ENCODE measurements around the gene GRK1.

The GRK1 gene

GRCh38 chr13:113650731-113651148 lies 16.3 kb upstream of the GRK1 start:
- no peak for DNase-seq

DNA sequence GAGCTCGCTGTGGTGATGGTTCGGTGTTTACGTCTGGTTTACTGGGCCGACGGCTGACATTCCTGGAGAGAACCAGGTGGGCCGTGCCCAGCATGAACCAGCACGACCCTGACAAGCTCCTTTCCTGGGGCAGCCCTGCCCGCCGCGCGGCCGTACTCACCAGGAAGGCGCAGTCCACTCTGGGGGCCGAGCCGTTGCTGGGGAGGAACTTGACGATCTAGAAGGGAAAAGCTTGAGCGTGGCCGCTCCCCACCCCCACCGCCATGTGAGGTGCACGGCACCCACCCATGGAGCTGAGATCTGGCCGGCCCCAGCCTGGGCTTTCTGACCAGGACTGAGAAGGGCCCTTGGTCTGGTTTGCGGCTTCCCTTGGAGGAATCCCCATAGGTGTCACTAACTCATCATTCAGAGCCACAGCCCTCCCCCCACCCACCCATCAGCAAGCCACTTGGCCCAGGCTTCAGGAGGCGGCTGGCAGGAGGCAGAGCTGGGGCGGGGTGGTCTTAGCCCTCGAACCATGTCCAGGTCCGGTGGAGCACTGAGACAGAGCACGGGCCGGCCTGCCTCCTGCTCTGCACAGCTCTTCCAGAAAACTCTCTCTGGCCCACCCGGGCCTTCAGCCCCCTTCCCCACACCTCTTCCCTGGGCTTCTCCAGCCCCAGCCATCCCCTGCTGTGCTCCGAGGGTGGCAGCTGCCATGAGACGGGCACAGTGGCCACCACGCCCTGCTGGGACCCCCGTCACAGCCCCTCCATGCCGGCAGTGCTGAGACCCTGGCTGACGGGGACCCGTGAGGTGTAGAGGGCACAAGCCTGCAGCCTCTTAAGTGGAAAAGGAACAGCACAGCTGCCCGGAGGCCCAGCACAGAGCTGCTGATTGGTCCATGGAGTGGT lies 15.3 kb upstream of the GRK1 start:
- no peak for DNase-seq

DNA sequence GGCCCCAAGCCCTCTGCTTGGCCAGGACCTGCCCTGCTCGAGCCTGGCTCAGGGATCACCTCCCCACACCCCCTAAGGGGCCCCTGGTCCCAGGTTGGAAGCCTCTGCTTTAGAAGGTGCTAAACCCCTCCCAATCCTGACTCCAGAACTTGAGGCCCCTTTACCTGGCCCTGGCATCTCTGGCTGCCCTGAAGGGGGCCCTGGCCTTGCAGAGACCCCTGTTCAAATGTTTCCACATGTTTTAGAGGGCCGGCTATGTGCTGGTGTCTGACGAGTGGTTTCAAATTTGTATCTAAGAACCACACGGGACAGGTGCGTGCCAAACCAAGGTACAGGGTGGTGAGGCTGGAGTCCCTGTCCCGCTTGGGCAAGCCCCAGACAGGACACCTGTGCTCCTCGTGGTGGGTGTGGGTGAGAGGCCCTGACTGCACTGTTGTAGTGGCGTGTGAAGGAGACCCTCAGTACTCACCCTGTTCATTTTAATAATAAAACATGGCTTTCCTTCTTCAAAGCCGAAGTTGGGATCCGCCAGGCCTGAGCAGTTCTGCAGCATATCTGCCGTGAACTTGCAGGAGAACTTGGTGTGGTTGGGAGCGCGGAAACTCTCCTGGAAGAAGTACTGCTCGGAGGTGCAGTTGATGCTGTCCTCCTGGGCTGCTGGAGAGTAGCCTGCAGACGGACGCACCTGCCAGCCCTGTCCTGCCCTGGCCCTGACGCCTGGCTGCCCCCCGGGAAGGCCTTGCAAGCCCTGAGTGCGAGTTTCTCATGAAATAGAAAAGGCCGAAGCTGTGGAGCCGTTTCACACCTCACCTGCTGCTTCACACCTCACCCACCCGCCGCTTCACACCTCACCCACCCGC lies 14.4 kb upstream of the GRK1 start:
- DNase-seq = no peak

GRCh38 chr13:113653264-113654174 lies 13.5 kb upstream of the GRK1 start:
- DNase-seq = no peak

DNA sequence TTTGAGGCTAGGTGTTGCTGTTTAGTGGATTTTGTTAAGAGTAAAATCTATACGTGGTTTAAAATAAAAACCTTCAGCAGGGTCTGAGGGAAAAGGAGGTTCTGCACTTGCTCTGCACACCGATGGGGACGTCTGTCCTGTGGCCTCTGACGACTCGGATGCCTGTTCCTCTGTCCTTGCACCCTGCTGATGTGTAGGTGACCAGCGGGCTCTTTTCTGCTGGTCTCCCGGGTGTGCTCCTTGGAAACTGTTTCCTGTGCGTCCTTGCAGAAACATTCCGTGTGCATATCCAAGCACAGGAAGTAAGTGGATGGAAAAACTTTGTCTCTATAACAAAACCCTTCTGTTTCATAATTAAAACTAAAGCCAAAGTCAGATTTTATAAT lies 12.9 kb upstream of the GRK1 start:
- no peak for DNase-seq

- DNase-seq = no peak
Measured at GRCh38 chr13:113654591-113655345, 12.3 kb upstream of the GRK1 start.

DNA sequence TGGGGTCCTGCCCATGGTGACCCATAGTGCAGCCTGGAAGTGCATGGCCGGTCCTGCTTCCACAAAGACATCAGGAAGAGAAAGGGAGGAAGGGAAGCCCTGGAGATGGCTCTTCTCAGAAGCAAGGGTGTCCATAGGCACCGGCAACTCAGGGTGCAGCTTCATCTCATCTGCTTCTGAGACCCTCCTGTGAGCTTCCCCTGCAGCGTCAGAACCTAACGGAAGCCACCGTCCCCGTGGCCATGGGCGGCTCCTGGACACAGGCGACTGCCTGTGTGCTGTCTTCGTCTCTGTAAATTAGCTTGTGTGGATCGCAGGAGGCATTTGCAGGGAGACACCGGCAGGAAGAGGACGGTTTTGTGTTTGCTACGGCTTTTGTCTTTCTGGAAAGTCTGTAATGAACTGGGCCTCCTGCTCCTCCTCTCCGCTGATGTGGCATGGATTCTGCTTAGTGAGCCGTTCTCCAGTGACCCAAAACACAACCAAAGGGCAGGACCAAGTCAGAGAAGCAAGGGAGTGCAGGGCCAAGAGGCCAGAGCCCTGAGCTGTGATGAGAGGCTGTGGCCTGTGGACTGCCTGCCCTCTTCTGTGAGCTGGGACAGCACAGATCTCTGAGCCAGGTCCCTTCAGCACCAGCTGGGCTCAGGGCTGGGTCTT lies 11.5 kb upstream of the GRK1 start:
- DNase-seq = no peak

DNA sequence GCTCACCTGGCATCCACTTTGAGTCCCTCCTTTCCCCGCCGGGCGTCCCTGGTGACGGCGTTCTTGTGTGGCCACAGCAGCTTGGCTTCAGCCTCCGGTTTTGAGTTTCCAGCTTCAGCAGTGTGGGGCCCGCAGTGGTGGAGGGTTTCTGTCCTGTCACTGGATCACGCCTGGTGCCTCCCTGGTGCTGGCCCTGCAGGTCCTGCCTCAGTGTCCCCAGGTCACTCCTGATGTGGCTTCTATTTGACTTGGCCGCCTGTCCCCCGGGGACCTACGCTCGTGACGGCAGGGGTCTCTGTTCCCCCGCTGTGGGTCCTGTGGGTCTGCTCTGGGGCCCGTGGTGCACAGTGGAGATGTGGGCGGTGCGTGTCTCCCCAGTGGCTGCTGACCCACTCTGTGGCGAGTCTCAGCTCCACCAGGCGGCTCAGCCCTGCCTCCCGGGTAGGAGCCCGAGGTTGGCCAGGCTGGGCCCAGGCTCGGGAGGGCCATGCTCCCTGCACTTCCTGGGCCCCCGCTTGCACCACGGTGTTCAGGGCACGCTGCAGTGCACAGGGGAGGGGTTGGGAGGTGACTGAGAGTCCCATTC lies 10.9 kb upstream of the GRK1 start:
- no peak for DNase-seq

- DNase-seq = no peak
Measured at GRCh38 chr13:113656831-113657671, 10.0 kb upstream of the GRK1 start.

GRCh38 chr13:113657851-113658741 lies 8.9 kb upstream of the GRK1 start, which contains the start of gene ATP4B:
Gene ATP4B, minus strand, starts transcription at chr13:113658198. Its CDS starts 54 bp downstream, at chr13:113658144.
- DNase-seq = no peak

- no peak for DNase-seq
Measured at GRCh38 chr13:113658836-113659235, 8.2 kb upstream of the GRK1 start.

- DNase-seq = no peak
Measured at GRCh38 chr13:113659337-113659736, 7.7 kb upstream of the GRK1 start.

DNA sequence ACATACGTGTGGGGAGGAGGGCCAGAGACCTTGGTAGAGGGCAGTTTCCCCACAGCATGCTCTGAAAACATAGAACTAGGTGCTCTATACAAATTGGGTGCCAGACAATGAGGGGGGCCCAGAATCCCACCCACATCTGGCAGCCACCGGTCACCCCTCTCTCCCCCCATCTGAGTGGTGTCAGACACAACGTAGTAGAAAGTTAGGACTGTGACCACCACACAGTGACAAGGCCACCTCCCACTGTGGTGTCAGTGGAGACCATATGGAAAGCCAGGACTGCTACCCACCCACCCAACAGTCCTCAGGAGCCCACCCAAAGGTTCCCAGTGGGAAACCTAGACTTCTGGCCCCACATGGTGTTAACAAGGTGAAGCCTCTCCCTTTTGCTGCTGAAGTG lies 7.0 kb upstream of the GRK1 start:
- DNase-seq = no peak

GRCh38 chr13:113661509-113661908 lies 5.5 kb upstream of the GRK1 start:
- DNase-seq = no peak

DNA sequence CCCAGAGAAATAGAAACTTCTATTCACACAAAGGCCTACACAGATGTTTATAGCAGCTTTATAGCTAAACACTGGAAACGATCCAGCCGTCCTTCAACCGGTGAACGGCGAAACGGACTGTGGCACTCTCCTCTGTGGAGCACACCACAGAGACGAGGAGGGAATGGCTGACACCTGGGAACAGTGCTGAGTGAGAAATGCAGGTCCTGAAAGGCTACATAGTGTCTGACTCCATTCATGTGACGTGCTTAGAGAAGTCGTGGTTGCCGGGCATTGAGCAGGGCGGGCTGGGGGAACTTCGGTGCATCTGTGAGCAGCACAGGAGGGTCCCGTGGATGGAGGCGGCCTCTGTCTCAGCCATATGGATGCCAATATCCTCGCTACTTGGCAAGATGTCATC lies 3.1 kb upstream of the GRK1 start:
- no peak for DNase-seq

DNA sequence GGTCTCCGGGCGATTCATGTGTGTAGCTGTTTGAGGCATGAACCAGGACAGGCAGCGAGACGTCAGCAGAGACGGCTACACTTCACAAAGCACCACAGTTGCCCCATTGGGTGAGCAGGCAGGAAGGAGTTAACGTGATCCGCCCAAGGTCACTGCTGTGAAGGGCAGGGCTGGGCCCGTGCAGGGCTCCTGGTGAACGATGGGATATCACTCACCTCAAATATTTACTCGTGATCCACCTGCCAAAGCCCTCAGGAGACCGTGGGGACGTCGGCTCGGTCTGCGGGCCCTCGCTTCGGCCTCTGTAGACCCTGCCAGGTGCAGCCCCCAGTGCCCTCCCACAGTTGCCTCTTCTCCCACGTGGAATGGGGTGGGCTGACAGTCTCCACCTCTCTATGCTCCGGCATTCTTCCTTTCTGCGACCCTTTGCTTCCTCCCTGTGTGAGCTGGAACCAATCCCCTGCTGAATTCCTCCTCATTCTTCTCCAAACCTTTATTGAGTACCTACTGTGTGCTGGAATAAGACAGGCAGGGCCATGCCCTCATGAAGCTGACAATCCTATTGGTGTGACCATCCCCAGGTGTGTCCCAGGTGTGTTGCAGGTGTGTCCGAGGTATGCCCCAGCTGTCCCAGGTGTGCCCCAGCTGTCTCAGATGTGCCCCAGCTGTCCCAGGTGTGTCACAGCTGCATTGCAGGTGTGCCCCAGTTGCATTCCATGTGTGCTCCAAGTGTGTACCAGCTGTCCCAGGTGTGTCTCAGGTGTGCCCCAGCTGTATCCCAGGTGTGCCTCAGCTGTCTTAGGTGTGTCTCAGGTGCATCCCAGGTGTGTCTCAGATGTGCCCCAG lies 2.0 kb upstream of the GRK1 start:
- no peak for DNase-seq

DNA sequence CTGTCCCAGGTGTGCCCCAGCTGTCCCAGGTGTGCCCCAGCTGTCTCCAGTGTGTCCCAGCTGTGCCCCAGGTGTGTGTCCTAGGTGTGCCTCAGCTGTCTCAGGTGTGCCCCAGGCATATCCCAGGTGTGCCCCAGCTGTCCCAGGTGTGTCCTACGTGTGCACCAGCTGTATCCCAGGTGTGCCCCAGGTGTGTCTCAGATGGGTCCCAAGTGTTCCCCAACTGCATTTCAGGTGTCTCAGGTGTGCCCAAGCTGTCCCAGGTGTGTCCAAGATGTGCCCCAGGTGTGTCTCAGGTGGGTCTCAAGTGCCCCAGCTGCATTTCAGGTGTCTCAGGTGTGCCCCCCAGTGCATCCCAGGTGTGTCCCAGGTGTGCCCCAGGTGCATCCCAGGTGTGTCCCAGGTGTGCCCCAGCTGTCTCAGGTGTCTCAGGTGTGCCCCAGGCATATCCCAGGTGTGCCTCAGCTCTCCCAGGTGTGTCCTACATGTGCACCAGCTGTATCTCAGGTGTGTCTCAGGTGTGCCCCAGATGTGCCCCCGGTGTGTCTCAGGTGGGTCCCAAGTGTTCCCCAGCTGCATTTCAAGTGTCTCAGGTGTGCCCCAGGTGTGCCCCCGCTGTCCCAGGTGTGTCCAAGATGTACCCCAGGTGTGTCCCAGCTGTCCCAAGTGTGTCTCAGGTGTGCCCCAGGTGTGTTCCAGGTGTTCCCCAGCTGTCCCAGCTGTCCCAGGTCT lies 1.3 kb upstream of the GRK1 start:
- DNase-seq = no peak
